GM18951 (cell line): ENCODE measurements around the gene DNAJB8.

Experiments used
- POLR2A ChIP-seq: IDR thresholded peaks from 4 replicates; pipeline ENCODE4 v1.6.1; 2011; ENCODE audit warnings: mild to moderate bottlenecking; ENCODE audit not compliant: insufficient read length, insufficient read depth; ENCODE audit errors: extremely low read depth
- in situ Hi-C: fragments of 300-500 bp; cut with MboI; formaldehyde crosslinking; loops from one replicate; pipeline ENCODE4 v1.12.0; 2022; ENCODE audit warnings: low sequenced_read_pairs, mixed read lengths, inconsistent platforms; ENCODE audit not compliant: unreplicated experiment

DNAJB8 gene

GRCh38 chr3:128484404-128485281 is 18.0 kb upstream of the DNAJB8 start:
- in situ Hi-C loops = no loop called here
- TF ChIP-seq POLR2A = no peak

GRCh38 chr3:128483657-128484403 is 17.1 kb upstream of the DNAJB8 start:
- in situ Hi-C loops = no loop called here
- no peak for TF ChIP-seq POLR2A

GRCh38 chr3:128482666-128483656 is 16.3 kb upstream of the DNAJB8 start:
- in situ Hi-C loops = no loop called here
- TF ChIP-seq POLR2A = no peak

- TF ChIP-seq POLR2A = no peak
- in situ Hi-C loops = no loop called here
Observed at GRCh38 chr3:128482175-128482574, 15.5 kb upstream of the DNAJB8 start.

- in situ Hi-C loops = no loop called here
- no peak for TF ChIP-seq POLR2A
Observed at GRCh38 chr3:128481438-128481942, 14.8 kb upstream of the DNAJB8 start.

GRCh38 chr3:128480717-128481437 is 14.2 kb upstream of the DNAJB8 start:
- in situ Hi-C loops = no loop called here
- TF ChIP-seq POLR2A = no peak

GRCh38 chr3:128480278-128480677 is 13.6 kb upstream of the DNAJB8 start:
- in situ Hi-C loops = no loop called here
- no peak for TF ChIP-seq POLR2A

GRCh38 chr3:128479558-128480086 is 12.9 kb upstream of the DNAJB8 start:
- in situ Hi-C loops = no loop called here
- TF ChIP-seq POLR2A = no peak

GRCh38 chr3:128478576-128479506 is 12.2 kb upstream of the DNAJB8 start:
- in situ Hi-C loops = no loop called here
- TF ChIP-seq POLR2A = no peak

- no peak for TF ChIP-seq POLR2A
- in situ Hi-C loops = no loop called here
Observed at GRCh38 chr3:128476659-128477058, 10.0 kb upstream of the DNAJB8 start.

- in situ Hi-C loops = no loop called here
- TF ChIP-seq POLR2A = no peak
Observed at GRCh38 chr3:128475355-128475754, 8.7 kb upstream of the DNAJB8 start.

- in situ Hi-C loops = no loop called here
- TF ChIP-seq POLR2A = no peak
Observed at GRCh38 chr3:128473737-128474136, 7.0 kb upstream of the DNAJB8 start.
